Progenitor cell of endocrine pancreas (in vitro differentiated cells): ENCODE measurements around the gene SRRM5. TPM values are rescaled to one million over a fixed set of nuclear protein-coding genes. Genes with fewer than 3 reads are reported as not detected.
A peak's percentile ranks its signal among the peaks of the same experiment; 100 is the strongest.

Experiments used
- DNase-seq: peaks from one replicate; pipeline ENCODE4 v3.0.0; 2021; ENCODE audit warnings: low spot score; ENCODE audit not compliant: unreplicated experiment
- H3K27ac Mint-ChIP-seq: 2 replicates; pipeline ENCODE4 v1.8.0; 2021; ENCODE audit warnings: mild to moderate bottlenecking, moderate library complexity, mixed read lengths
- H3K27me3 Mint-ChIP-seq: 2 replicates; pipeline ENCODE4 v1.8.0; 2021; ENCODE audit warnings: mixed read lengths
- H3K36me3 Mint-ChIP-seq: 2 replicates; pipeline ENCODE4 v1.8.0; 2022; ENCODE audit warnings: mixed read lengths; ENCODE audit not compliant: insufficient read depth
- H3K4me1 Mint-ChIP-seq: 2 replicates; pipeline ENCODE4 v1.8.0; 2021; ENCODE audit warnings: low read depth, mixed read lengths
- H3K4me3 Mint-ChIP-seq: 2 replicates; pipeline ENCODE4 v1.8.0; 2021; ENCODE audit warnings: low read depth, mild to moderate bottlenecking, moderate library complexity, mixed read lengths
- H3K9me3 Mint-ChIP-seq: 2 replicates; pipeline ENCODE4 v1.8.0; 2021; ENCODE audit warnings: low read depth, mixed read lengths
- CTCF ChIP-seq: fragments of 200-600 bp; sonication (generic); IDR thresholded peaks from one replicate; pipeline ENCODE4 v1.5.0; 2021; ENCODE audit warnings: antibody characterized with exemption, mild to moderate bottlenecking; ENCODE audit not compliant: unreplicated experiment
- total RNA-seq: library from RNA; stranded (reverse); gene quantifications from 2 replicates; pipeline ENCODE4 v1.2.1, GENCODE V29; 2021

The SRRM5 gene
- total RNA-seq, 1 donor from 2014 or later = 0.79 TPM

GRCh38 chr19:43569657-43570056 lies 42.2 kb upstream of the SRRM5 start:
- TF ChIP-seq CTCF = no peak
- no peak overlapping the region for H3K27ac Mint-ChIP-seq
- no peaks in the 10 kb centered on the region for H3K9me3 Mint-ChIP-seq
- H3K27me3 Mint-ChIP-seq = no peaks in the 10 kb centered on the region
- H3K4me1 Mint-ChIP-seq = peaks cover 10% of the 10 kb centered on the region
- H3K36me3 Mint-ChIP-seq = peaks cover 8% of the 10 kb centered on the region
- no peak overlapping the region for H3K4me3 Mint-ChIP-seq
- DNase-seq = no peak

GRCh38 chr19:43570174-43570791 lies 41.6 kb upstream of the SRRM5 start:
- Mint-ChIP-seq H3K36me3 (peaks cover 6% of the 10 kb centered on the region), H3K27me3 (no peaks in the 10 kb centered on the region), H3K4me1 (peaks cover 13% of the 10 kb centered on the region), H3K4me3 (no peak overlapping the region), H3K9me3 (no peaks in the 10 kb centered on the region), H3K27ac (no peak overlapping the region)
- DNase-seq = no peak
- no peak for TF ChIP-seq CTCF

- Mint-ChIP-seq H3K36me3 (peaks cover 5% of the 10 kb centered on the region), H3K27me3 (no peaks in the 10 kb centered on the region), H3K9me3 (no peaks in the 10 kb centered on the region), H3K4me1 (peaks cover 19% of the 10 kb centered on the region), H3K4me3 (no peak overlapping the region), H3K27ac (peak overlapping the region; percentile 49)
- TF ChIP-seq CTCF = no peak
- no peak for DNase-seq
Measured at GRCh38 chr19:43572171-43572588, 39.7 kb upstream of the SRRM5 start.

- H3K4me3 Mint-ChIP-seq = peak overlapping the region; percentile 91
- DNase-seq = no peak
- no peak for TF ChIP-seq CTCF
- no peaks in the 10 kb centered on the region for H3K9me3 Mint-ChIP-seq
- peaks cover 5% of the 10 kb centered on the region for H3K36me3 Mint-ChIP-seq
- peaks cover 23% of the 10 kb centered on the region for H3K4me1 Mint-ChIP-seq
- peak overlapping the region; percentile 96 for H3K27ac Mint-ChIP-seq
- no peaks in the 10 kb centered on the region for H3K27me3 Mint-ChIP-seq
Measured at GRCh38 chr19:43574424-43575155, 37.3 kb upstream of the SRRM5 start.

GRCh38 chr19:43575156-43575950 lies 36.5 kb upstream of the SRRM5 start, which contains the start of the genes PINLYP and XRCC1:
TSS of gene PINLYP (plus strand) at chr19:43575801. CDS start at chr19:43577192, 1,391 bp downstream.
TSS of gene XRCC1 (minus strand) at chr19:43575527. CDS start at chr19:43575458, 69 bp downstream.
- Mint-ChIP-seq H3K36me3 (peaks cover 5% of the 10 kb centered on the region), H3K4me1 (peaks cover 28% of the 10 kb centered on the region), H3K4me3 (peak within 1 kb of the TSS; percentile 91), H3K9me3 (no peaks in the 10 kb centered on the region), H3K27me3 (no peaks in the 10 kb centered on the region), H3K27ac (peak within 1 kb of the TSS; percentile 96)
- TF ChIP-seq CTCF = no peak
- DNase-seq = peak; percentile 90
